Stomach (tissue), 9 donors: ENCODE measurements around the gene OSBPL1A. TPM values are rescaled to one million over a fixed set of nuclear protein-coding genes. Genes with fewer than 3 reads are reported as not detected.
"Not testable (repeated sequence)": the region's sequence is repeated elsewhere in the genome, so short reads cannot be mapped to it uniquely, and the experiment has no call there.

Experiments
- DNase-seq, 2 donors: peaks; one replicate each; pipeline versions ENCODE4 v3.0.0 to v3.0.0-alpha.2; 2013 to 2019
- H3K27ac ChIP-seq, 5 donors: fragments of 200-600 bp in 4 of 5; sonication (generic) in 4 of 5; one replicate each; pipeline ENCODE4 v1.5.1; 2013 to 2019; ENCODE audit warnings: mild to moderate bottlenecking in 1 of 5, moderate library complexity in 1 of 5
- H3K27me3 ChIP-seq, 3 donors: fragments of 200-600 bp; sonication (generic); one replicate each; pipeline ENCODE4 v1.5.1; 2017 to 2019; ENCODE audit warnings: mixed run types in 1 of 3
- H3K36me3 ChIP-seq, 4 donors: fragments of 200-600 bp; sonication (generic); 1 replicate in 3 of 4; 2 replicates in 1 of 4; pipeline ENCODE4 v1.5.1; 2016 to 2019
- H3K4me1 ChIP-seq, 4 donors: fragments of 200-600 bp; sonication (generic); one replicate each; pipeline ENCODE4 v1.5.1; 2016 to 2019
- H3K4me3 ChIP-seq, 4 donors: fragments of 200-600 bp; sonication (generic) in 3 of 4; one replicate each; pipeline ENCODE4 v1.5.1; 2016 to 2019; ENCODE audit warnings: mild to moderate bottlenecking in 1 of 4
- H3K9me3 ChIP-seq, 4 donors: fragments of 200-600 bp; sonication (generic); one replicate each; pipeline ENCODE4 v1.5.1; 2016 to 2019
- CTCF ChIP-seq, 7 experiments: fragments of 450-650 bp in 4 of 7; fragments of 200-600 bp in 3 of 7; sonication (generic) in 3 of 7; IDR thresholded peaks; one replicate each; pipeline ENCODE4 v1.5.1; 2016 to 2019; ENCODE audit warnings: antibody characterized with exemption in 7 of 7, control low read depth in 2 of 7, mild to moderate bottlenecking in 1 of 7
- EP300 ChIP-seq: sonication (generic); formaldehyde crosslinking; IDR thresholded peaks from one replicate; pipeline ENCODE4 v1.6.1; 2017; ENCODE audit warnings: antibody characterized with exemption
- POLR2A ChIP-seq, 4 donors: fragments of 450-650 bp; IDR thresholded peaks; one replicate each; pipeline ENCODE4 v1.6.1; 2016; ENCODE audit warnings: antibody characterized with exemption in 4 of 4, control low read depth in 2 of 4, mild to moderate bottlenecking in 1 of 4, moderate library complexity in 1 of 4
- POLR2AphosphoS5 ChIP-seq, 3 donors: sonication (generic); formaldehyde crosslinking; IDR thresholded peaks; one replicate each; pipeline ENCODE4 v1.6.1; 2016; ENCODE audit warnings: antibody characterized with exemption in 3 of 3
- WGBS, 5 donors: extraction: QIAGEN DNeasy Blood & Tissue Kit in 3 of 5; methylation state at CpG; one replicate each; pipeline versions ENCODE4 v1.1.5 to v1.1.7; 2013 to 2018; 5-methylcytosine and 5-hydroxymethylcytosine counted together
- intact Hi-C: fragments of 100-400 bp; cut with DNase I; formaldehyde crosslinking; loops from one replicate; pipeline ENCODE4 v1.15.1; 2023; ENCODE audit warnings: low total_unique reads
- polyA plus RNA-seq, 3 donors: library from polyadenylated mRNA; stranded (reverse); fragments of 200-250 nt; gene quantifications; one replicate each; pipeline ENCODE4 v1.2.3, GENCODE V29; 2013
- total RNA-seq, 5 donors: library from RNA; depleted of rRNA; stranded (reverse); fragments of >200 nt; gene quantifications; one replicate each; pipeline versions ENCODE4 v1.1.0 to v1.2.3, GENCODE V29; 2014 to 2016
- donor health status: healthy with polysubstance abuse.
- donor health status: Bipolar disorder and iron deficiency.
- donor health status: healthy.

The OSBPL1A gene
- total and polyA plus RNA-seq, 8 donors = 13.6 to 129 (median 38.8) TPM

GRCh38 chr18:24359787-24360530, 37.7 kb downstream of the OSBPL1A start:
- H3K27me3 ChIP-seq, H3K27ac ChIP-seq, H3K9me3 ChIP-seq, H3K4me1 ChIP-seq, H3K4me3 ChIP-seq, H3K36me3 ChIP-seq: not testable (repeated sequence)
- peak in 5 of 7 experiments; percentile 21 to 66 (median 53) for TF ChIP-seq CTCF (IDR thresholded peaks at IDR 0.05)
- 12 to 27% (median 20%) methylated on average over 9 of the region's 9 CpGs for WGBS, 5 donors
- peak in 1 of 2 donors; percentile 80 for DNase-seq
- intact Hi-C loops = loop anchor here (5.0 to 10.0 kb wide), 2 partner anchors 127 to 365 kb away; no protein-coding TSS in a partner anchor

- Histone ChIP-seq H3K27ac (no peak overlapping the region), H3K4me3 (no peak overlapping the region), H3K9me3 (no peaks in the 10 kb centered on the region), H3K27me3 (no peaks in the 10 kb centered on the region), H3K36me3 (no peaks in the 10 kb centered on the region), H3K4me1 (no peaks in the 10 kb centered on the region)
- intact Hi-C loops = loop anchor here (10.0 kb wide), 1 partner anchor 371 kb away; no protein-coding TSS in a partner anchor
- no peak for DNase-seq
- WGBS, 5 donors = 78 to 91% (median 82%) methylated on average over 6 of the region's 6 CpGs
- TF ChIP-seq EP300 (no peak), CTCF (IDR thresholded peaks at IDR 0.05) (no peak), POLR2AphosphoS5 (IDR thresholded peaks at IDR 0.05) (no peak), POLR2A (IDR thresholded peaks at IDR 0.05) (no peak)
These were observed 43.3 kb downstream of the OSBPL1A start for GRCh38 chr18:24354278-24354677.

- Histone ChIP-seq H3K27ac (no peak overlapping the region), H3K27me3 (no peaks in the 10 kb centered on the region), H3K4me1 (no peaks in the 10 kb centered on the region), H3K9me3 (no peaks in the 10 kb centered on the region), H3K36me3 (peaks cover 0 to 7% (median 2%) of the 10 kb centered on the region in 4 donors), H3K4me3 (no peak overlapping the region)
- TF ChIP-seq POLR2A (IDR thresholded peaks at IDR 0.05) = no peak
- TF ChIP-seq POLR2AphosphoS5 (IDR thresholded peaks at IDR 0.05) = no peak
- no peak for TF ChIP-seq EP300
- no peak for TF ChIP-seq CTCF (IDR thresholded peaks at IDR 0.05)
- intact Hi-C loops = no loop called here
- DNase-seq = no peak
These were observed 51.4 kb downstream of the OSBPL1A start for GRCh38 chr18:24346254-24346653.

- peaks cover 0 to 7% (median 2%) of the 10 kb centered on the region in 4 donors for H3K36me3 ChIP-seq
- intact Hi-C loops = no loop called here
- DNase-seq = no peak
- TF ChIP-seq CTCF (IDR thresholded peaks at IDR 0.05) = no peak
- no peak for TF ChIP-seq POLR2AphosphoS5 (IDR thresholded peaks at IDR 0.05)
- no peak for TF ChIP-seq EP300
- TF ChIP-seq POLR2A (IDR thresholded peaks at IDR 0.05) = no peak
- H3K27ac ChIP-seq = no peak overlapping the region
- WGBS, 5 donors = 91 to 97% (median 96%) methylated on average over 6 of the region's 6 CpGs
- no peaks in the 10 kb centered on the region for H3K27me3 ChIP-seq
- no peaks in the 10 kb centered on the region for H3K4me1 ChIP-seq
- no peak overlapping the region for H3K4me3 ChIP-seq
- no peaks in the 10 kb centered on the region for H3K9me3 ChIP-seq
These were observed 53.1 kb downstream of the OSBPL1A start for GRCh38 chr18:24344509-24344908.
